ENCODE measurements around the gene GPC3. TPM values are rescaled to one million over a fixed set of nuclear protein-coding genes. Genes with fewer than 3 reads are reported as not detected.

The GPC3 gene
- total and polyA plus RNA-seq, 2 experiments from 2014 or later: 36.8 to 60.1 TPM

- TF ChIP-seq REST (IDR thresholded peaks at IDR 0.05; ENCODE audit: unreplicated experiment) (no peak), CREB1 (CRISPR knock-in tag; IDR thresholded peaks at IDR 0.05; ENCODE audit: low read depth) (no peak), ZNF331 (CRISPR knock-in tag; IDR thresholded peaks at IDR 0.05; ENCODE audit: low read depth) (no peak), ZNF114 (CRISPR knock-in tag; IDR thresholded peaks at IDR 0.05) (no peak), NANOG (IDR thresholded peaks at IDR 0.05; ENCODE audit: borderline replicate concordance) (no peak)
Observed at GRCh38 chrX:133854290-133854689, 131.1 kb downstream of the GPC3 start (continued).

- Histone ChIP-seq H3K4me1 (ENCODE audit: insufficient read depth) (no peaks in the 10 kb centered on the region), H3K27ac (ENCODE audit: low read depth) (no peak overlapping the region), H3K4me3 (no peak overlapping the region), H3K36me3 (ENCODE audit: insufficient read depth) (no peaks in the 10 kb centered on the region), H2AFZ (no peak overlapping the region), H4K20me1 (replicated peaks; ENCODE audit: insufficient read depth) (no peaks in the 10 kb centered on the region), H3K79me2 (replicated peaks; ENCODE audit: insufficient read depth) (no peaks in the 10 kb centered on the region), H3K4me2 (no peak overlapping the region), H3K27me3 (ENCODE audit: insufficient read depth) (no peaks in the 10 kb centered on the region), H3F3A (replicated peaks; ENCODE audit: low read depth) (no peaks in the 10 kb centered on the region), H3K9me2 (ENCODE audit: insufficient read depth) (no peaks in the 10 kb centered on the region)
- no peak overlapping the region for H3K4me3 Mint-ChIP-seq
- no peak overlapping the region for H3K27ac Mint-ChIP-seq
- H3K4me1 Mint-ChIP-seq: peaks cover 3% of the 10 kb centered on the region; the same call in 1 of the 3 replicates
- H3K9me3 Mint-ChIP-seq: no peaks in the 10 kb centered on the region; the same call in 2 of the 3 replicates
- no peak for ATAC-seq
- DNase-seq (ENCODE audit: low spot score): no peak
- H3K27me3 Mint-ChIP-seq (ENCODE audit: insufficient read depth, low read depth, poor library complexity): peaks cover 3% of the 10 kb centered on the region
- no peaks in the 10 kb centered on the region for H3K36me3 Mint-ChIP-seq (ENCODE audit: low read depth)
- no peak for TF ChIP-seq EZH2 (IDR thresholded peaks at IDR 0.05; ENCODE audit: low read depth, unreplicated experiment)
- TF ChIP-seq ZNF462 (CRISPR knock-in tag; IDR thresholded peaks at IDR 0.05): no peak
- no peak for TF ChIP-seq STAT1 (IDR thresholded peaks at IDR 0.05; ENCODE audit: unreplicated experiment)
- no peak for TF ChIP-seq ZNF114 (CRISPR knock-in tag; IDR thresholded peaks at IDR 0.05)
- no peak for TF ChIP-seq CREB1 (CRISPR knock-in tag; IDR thresholded peaks at IDR 0.05; ENCODE audit: low read depth)
- TF ChIP-seq NANOG (IDR thresholded peaks at IDR 0.05; ENCODE audit: borderline replicate concordance): no peak
- TF ChIP-seq JUNB (IDR thresholded peaks at IDR 0.05; ENCODE audit: unreplicated experiment): no peak
- TF ChIP-seq ZNF331 (CRISPR knock-in tag; IDR thresholded peaks at IDR 0.05; ENCODE audit: low read depth): no peak
- no peak for TF ChIP-seq CTCF (conservative IDR thresholded peaks at IDR 0.05; ENCODE audit: low read depth in 2 of 2)
- TF ChIP-seq POLR2AphosphoS5 (IDR thresholded peaks at IDR 0.05; ENCODE audit: low read depth): no peak
- TF ChIP-seq EZH2phosphoT487 (IDR thresholded peaks at IDR 0.05; ENCODE audit: unreplicated experiment): no peak
Observed at GRCh38 chrX:133852837-133853356, 132.5 kb downstream of the GPC3 start.

Data from GM23338 (cell line).